Tibial artery (tissue), 4 donors: ENCODE data around the gene PCDHA2.
A peak's percentile ranks its signal among the peaks of the same experiment; 100 is the strongest.

Experiments used
- DNase-seq, 2 donors: peaks; one replicate each; pipeline ENCODE4 v3.0.0-alpha.2; 2019
- H3K27ac ChIP-seq, 2 donors: fragments of 200-600 bp; sonication (generic) in 1 of 2; 1 replicate in 1 of 2; 2 replicates in 1 of 2; pipeline ENCODE4 v1.5.1; 2018 to 2019; ENCODE audit warnings: mild to moderate bottlenecking in 1 of 2
- H3K27me3 ChIP-seq, 2 donors: fragments of 200-600 bp; sonication (generic) in 1 of 2; one replicate each; pipeline versions ENCODE4 v1.5.1 to v1.6.0; 2016 to 2019
- H3K36me3 ChIP-seq, 3 donors: fragments of 200-600 bp; sonication (generic) in 2 of 3; one replicate each; pipeline ENCODE4 v1.5.1; 2016 to 2019; ENCODE audit warnings: mild to moderate bottlenecking in 2 of 3
- H3K4me1 ChIP-seq, 4 donors: fragments of 200-600 bp; sonication (generic) in 2 of 4; 1 replicate in 3 of 4; 2 replicates in 1 of 4; pipeline ENCODE4 v1.5.1; 2016 to 2019
- H3K4me3 ChIP-seq, 2 donors: fragments of 200-600 bp; sonication (generic) in 1 of 2; 1 replicate in 1 of 2; 2 replicates in 1 of 2; pipeline ENCODE4 v1.5.1; 2018 to 2019; ENCODE audit warnings: mild to moderate bottlenecking in 2 of 2
- H3K9me3 ChIP-seq, 3 donors: fragments of 200-600 bp; sonication (generic) in 1 of 3; one replicate each; pipeline ENCODE4 v1.5.1; 2016 to 2019
- intact Hi-C: fragments of 100-400 bp; cut with DNase I; formaldehyde crosslinking; loops from one replicate; pipeline ENCODE4 v1.15.0; 2023; ENCODE audit warnings: low total_unique reads
- TF ChIP-seq, protein P1 (sequence below), 2 experiments: fragments of 200-600 bp in 1 of 2; fragments of 450-650 bp in 1 of 2; IDR thresholded peaks; one replicate each; pipeline ENCODE4 v1.5.1; 2017 to 2019; ENCODE audit warnings: antibody characterized with exemption in 2 of 2, mild to moderate bottlenecking in 1 of 2, moderate library complexity in 1 of 2

PCDHA2 gene

DNA sequence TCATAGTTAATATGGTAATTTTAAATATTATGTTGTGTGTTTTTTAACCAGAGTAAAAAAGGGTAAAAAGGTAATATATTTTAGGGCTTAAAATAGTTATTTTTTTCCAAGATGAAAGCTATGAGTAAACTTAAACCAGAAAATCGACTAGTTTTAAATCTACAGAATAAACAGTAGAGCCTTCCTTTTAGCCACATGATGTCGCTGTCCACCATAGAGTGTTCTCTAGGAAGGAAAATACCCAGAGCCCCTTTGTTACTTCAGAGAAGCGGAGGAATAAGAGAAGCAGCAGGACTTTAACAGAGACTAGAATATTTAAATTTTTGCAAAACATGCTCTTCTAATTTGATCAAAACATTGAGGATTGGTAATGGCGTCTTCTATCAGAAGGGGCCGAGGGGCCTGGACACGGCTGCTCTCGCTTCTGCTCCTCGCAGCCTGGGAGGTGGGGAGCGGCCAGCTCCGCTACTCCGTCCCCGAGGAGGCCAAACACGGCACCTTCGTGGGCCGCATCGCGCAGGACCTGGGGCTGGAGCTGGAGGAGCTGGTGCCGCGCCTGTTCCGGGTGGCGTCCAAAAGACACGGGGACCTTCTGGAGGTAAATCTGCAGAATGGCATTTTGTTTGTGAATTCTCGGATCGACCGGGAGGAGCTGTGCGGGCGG lies at the start of gene PCDHA2:
TSS of gene PCDHA2 (plus strand) at position 258 of the 664 bp plus-strand sequence.
- no peaks in the 10 kb centered on the region for H3K4me1 ChIP-seq
- DNase-seq = no peak
- intact Hi-C loops = no loop called here
- TF ChIP-seq, protein P1, sequence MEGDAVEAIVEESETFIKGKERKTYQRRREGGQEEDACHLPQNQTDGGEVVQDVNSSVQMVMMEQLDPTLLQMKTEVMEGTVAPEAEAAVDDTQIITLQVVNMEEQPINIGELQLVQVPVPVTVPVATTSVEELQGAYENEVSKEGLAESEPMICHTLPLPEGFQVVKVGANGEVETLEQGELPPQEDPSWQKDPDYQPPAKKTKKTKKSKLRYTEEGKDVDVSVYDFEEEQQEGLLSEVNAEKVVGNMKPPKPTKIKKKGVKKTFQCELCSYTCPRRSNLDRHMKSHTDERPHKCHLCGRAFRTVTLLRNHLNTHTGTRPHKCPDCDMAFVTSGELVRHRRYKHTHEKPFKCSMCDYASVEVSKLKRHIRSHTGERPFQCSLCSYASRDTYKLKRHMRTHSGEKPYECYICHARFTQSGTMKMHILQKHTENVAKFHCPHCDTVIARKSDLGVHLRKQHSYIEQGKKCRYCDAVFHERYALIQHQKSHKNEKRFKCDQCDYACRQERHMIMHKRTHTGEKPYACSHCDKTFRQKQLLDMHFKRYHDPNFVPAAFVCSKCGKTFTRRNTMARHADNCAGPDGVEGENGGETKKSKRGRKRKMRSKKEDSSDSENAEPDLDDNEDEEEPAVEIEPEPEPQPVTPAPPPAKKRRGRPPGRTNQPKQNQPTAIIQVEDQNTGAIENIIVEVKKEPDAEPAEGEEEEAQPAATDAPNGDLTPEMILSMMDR (IDR thresholded peaks at IDR 0.05) = no peak
- peak within 1 kb of the TSS in 1 of 2 donors; percentile 18 for H3K4me3 ChIP-seq
- peaks cover 0 to 18% of the 10 kb centered on the region in 2 donors for H3K27me3 ChIP-seq
- H3K9me3 ChIP-seq = peaks cover 0 to 56% (median 42%) of the 10 kb centered on the region in 3 donors
- H3K27ac ChIP-seq = no peak within 1 kb of the TSS
- no peaks in the 10 kb centered on the region for H3K36me3 ChIP-seq

- no peaks in the 10 kb centered on the region for H3K27me3 ChIP-seq
- H3K9me3 ChIP-seq = peaks cover 0 to 62% (median 48%) of the 10 kb centered on the region in 3 donors
- no peaks in the 10 kb centered on the region for H3K4me1 ChIP-seq
- H3K36me3 ChIP-seq = peaks cover 0 to 3% (median 0%) of the 10 kb centered on the region in 3 donors
- no peak for DNase-seq
- TF ChIP-seq, protein P1 (IDR thresholded peaks at IDR 0.05) = no peak
- H3K4me3 ChIP-seq = no peak overlapping the region
- intact Hi-C loops = no loop called here
- H3K27ac ChIP-seq = no peak overlapping the region
Measured at GRCh38 chr5:140753561-140753960, 41.1 kb upstream of the PCDHA2 start.

DNA sequence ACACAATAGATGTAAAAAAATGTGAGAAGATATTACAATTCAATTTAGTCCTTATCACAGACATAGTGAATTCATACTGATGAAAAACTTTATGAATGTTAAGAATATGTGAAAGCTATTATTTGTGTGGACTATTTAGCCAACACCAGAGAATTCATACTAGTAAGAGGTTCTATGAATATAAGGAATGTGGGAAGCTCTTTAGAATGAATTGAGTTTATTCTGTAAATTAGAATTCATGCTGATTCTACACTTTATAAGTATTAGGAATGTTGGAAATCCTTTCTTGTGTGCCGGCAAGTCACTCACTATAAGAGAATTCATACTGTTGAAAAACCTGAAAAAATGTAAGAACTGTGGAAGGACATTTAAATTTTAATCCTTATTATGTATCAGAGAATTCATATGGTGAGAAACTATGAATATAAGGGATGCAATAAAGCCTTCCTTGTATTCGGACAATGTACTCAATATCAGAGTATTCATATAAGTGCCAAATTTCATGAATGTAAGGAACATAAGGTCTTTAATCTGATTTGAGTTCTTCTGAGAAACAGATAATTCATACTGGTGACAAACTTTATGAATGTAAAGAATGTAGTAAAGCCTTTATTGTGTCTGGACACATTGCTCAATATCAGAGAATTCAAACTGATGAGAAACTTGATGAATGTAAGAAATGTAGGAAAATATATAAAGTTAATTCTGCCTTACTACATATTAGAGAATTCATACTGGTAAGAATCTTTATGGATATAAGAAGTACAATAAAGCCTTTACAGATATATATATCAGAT lies 30.3 kb upstream of the PCDHA2 start:
- no peaks in the 10 kb centered on the region for H3K27me3 ChIP-seq
- intact Hi-C loops = no loop called here
- H3K4me3 ChIP-seq = no peak overlapping the region
- peaks cover 20 to 96% (median 90%) of the 10 kb centered on the region in 3 donors for H3K9me3 ChIP-seq
- H3K27ac ChIP-seq = no peak overlapping the region
- H3K4me1 ChIP-seq = no peaks in the 10 kb centered on the region
- TF ChIP-seq, protein P1 (IDR thresholded peaks at IDR 0.05) = no peak
- H3K36me3 ChIP-seq = peaks cover 0 to 3% (median 0%) of the 10 kb centered on the region in 3 donors
- DNase-seq = no peak

GRCh38 chr5:140767444-140767843 lies 27.2 kb upstream of the PCDHA2 start:
- Histone ChIP-seq H3K4me3 (no peak overlapping the region), H3K4me1 (no peaks in the 10 kb centered on the region), H3K9me3 (peaks cover 11 to 98% (median 80%) of the 10 kb centered on the region in 3 donors), H3K27me3 (no peaks in the 10 kb centered on the region), H3K36me3 (peaks cover 0 to 3% (median 0%) of the 10 kb centered on the region in 3 donors), H3K27ac (no peak overlapping the region)
- intact Hi-C loops = no loop called here
- no peak for DNase-seq
- TF ChIP-seq, protein P1 (IDR thresholded peaks at IDR 0.05) = no peak

DNA sequence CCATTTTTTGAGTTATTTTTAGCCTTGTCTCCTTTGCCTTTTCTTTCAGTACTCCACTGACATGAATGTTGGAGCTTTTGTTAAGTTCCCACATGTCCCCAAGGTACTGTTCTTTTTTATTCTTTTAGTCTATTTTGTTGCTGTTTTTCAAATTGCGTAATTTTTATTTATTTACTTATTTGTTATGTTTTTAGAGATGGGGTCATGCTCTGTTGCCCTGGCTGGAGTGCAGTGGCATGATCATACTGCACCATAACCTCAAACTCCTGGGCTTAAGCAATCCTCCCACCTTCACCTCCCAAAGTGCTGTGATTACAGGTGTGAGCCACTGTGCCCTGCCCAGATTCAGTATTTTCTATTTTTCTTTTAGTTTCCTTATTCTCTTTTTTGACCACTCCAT lies 14.1 kb upstream of the PCDHA2 start:
- no peaks in the 10 kb centered on the region for H3K36me3 ChIP-seq
- DNase-seq = no peak
- peaks cover 0 to 66% (median 61%) of the 10 kb centered on the region in 3 donors for H3K9me3 ChIP-seq
- no peaks in the 10 kb centered on the region for H3K4me1 ChIP-seq
- intact Hi-C loops = no loop called here
- H3K27ac ChIP-seq = no peak overlapping the region
- TF ChIP-seq, protein P1 (IDR thresholded peaks at IDR 0.05) = no peak
- no peaks in the 10 kb centered on the region for H3K27me3 ChIP-seq
- no peak overlapping the region for H3K4me3 ChIP-seq
